Gastrocnemius medialis (tissue), 4 donors: Measurements from ENCODE around the gene DGCR2. TPM values are rescaled to one million over a fixed set of nuclear protein-coding genes. Genes with fewer than 3 reads are reported as not detected.

Experiments
- ATAC-seq, 2 donors: fragments of 150-250 bp; one replicate each; pipeline ENCODE4 v1.9.1; 2016
- DNase-seq, 2 donors: peaks; one replicate each; pipeline ENCODE4 v3.0.0-alpha.2; 2019
- H3K27ac ChIP-seq, 4 donors: fragments of 200-600 bp; sonication (generic); 1 replicate in 1 of 4; 2 replicates in 3 of 4; pipeline ENCODE4 v1.5.1; 2016 to 2018; ENCODE audit warnings: mild to moderate bottlenecking in 2 of 4, moderate library complexity in 1 of 4
- H3K27me3 ChIP-seq, 3 donors: fragments of 200-600 bp; sonication (generic) in 2 of 3; 1 replicate in 1 of 3; 2 replicates in 2 of 3; pipeline versions ENCODE4 v1.5.1 to v1.6.0; 2016 to 2019; ENCODE audit warnings: mild to moderate bottlenecking in 1 of 3, moderate library complexity in 1 of 3
- H3K36me3 ChIP-seq, 2 donors: fragments of 200-600 bp; sonication (generic) in 1 of 2; one replicate each; pipeline ENCODE4 v1.5.1; 2017 to 2018
- H3K4me1 ChIP-seq, 2 donors: fragments of 200-600 bp; sonication (generic) in 1 of 2; one replicate each; pipeline ENCODE4 v1.5.1; 2016 to 2017; ENCODE audit warnings: mild to moderate bottlenecking in 2 of 2
- H3K4me3 ChIP-seq, 4 donors: fragments of 200-600 bp; sonication (generic) in 3 of 4; 1 replicate in 1 of 4; 2 replicates in 3 of 4; pipeline ENCODE4 v1.5.1; 2016 to 2019; ENCODE audit warnings: mild to moderate bottlenecking in 2 of 4
- H3K9me3 ChIP-seq, 3 donors: fragments of 200-600 bp; sonication (generic) in 2 of 3; 1 replicate in 1 of 3; 2 replicates in 2 of 3; pipeline ENCODE4 v1.5.1; 2016 to 2019
- CTCF ChIP-seq, 5 experiments: fragments of 450-650 bp in 3 of 5; fragments of 200-600 bp in 2 of 5; sonication (generic) in 2 of 5; IDR thresholded peaks in 4 of 5; conservative IDR thresholded peaks in 1 of 5; 1 replicate in 4 of 5; 2 replicates in 1 of 5; pipeline ENCODE4 v1.5.1; 2016 to 2019; ENCODE audit warnings: antibody characterized with exemption in 5 of 5, mild to moderate bottlenecking in 3 of 5, moderate library complexity in 3 of 5
- POLR2A ChIP-seq, 2 donors: fragments of 450-650 bp; IDR thresholded peaks; one replicate each; pipeline ENCODE4 v1.6.1; 2017; ENCODE audit warnings: antibody characterized with exemption in 2 of 2, mild to moderate bottlenecking in 2 of 2, moderate library complexity in 2 of 2
- in situ Hi-C, 4 donors: fragments of 200-750 bp; cut with MboI; loops; one replicate each; pipeline versions ENCODE4 v1.15.0 to v1.8.0; 2017; ENCODE audit warnings: low sequenced_read_pairs in 4 of 4
- intact Hi-C: fragments of 100-400 bp; cut with DNase I; formaldehyde crosslinking; loops from one replicate; pipeline ENCODE4 v1.15.1; 2023; ENCODE audit warnings: low total_unique reads
- total RNA-seq, 4 donors: library from RNA; depleted of rRNA; stranded (reverse); fragments of >200 nt; gene quantifications; one replicate each; pipeline versions ENCODE4 v1.1.0 to v1.2.3, GENCODE V29; 2016

The DGCR2 gene
- total RNA-seq, 4 donors from 2014 or later, result 30.0 to 72.7 (median 43.5) TPM

GRCh38 chr22:19139001-19139356 is 16.8 kb upstream of the DGCR2 start:
- no peaks in the 10 kb centered on the region for H3K27me3 ChIP-seq
- H3K27ac ChIP-seq, result no peak overlapping the region
- TF ChIP-seq CTCF (IDR thresholded peaks at IDR 0.05 in 4 of 5, conservative IDR thresholded peaks at IDR 0.05 in 1 of 5) (no peak), POLR2A (IDR thresholded peaks at IDR 0.05) (no peak)
- H3K4me3 ChIP-seq, result no peak overlapping the region
- no peaks in the 10 kb centered on the region for H3K9me3 ChIP-seq
- peaks cover 0 to 77% of the 10 kb centered on the region in 2 donors for H3K36me3 ChIP-seq
- H3K4me1 ChIP-seq, result peaks cover 8 to 11% of the 10 kb centered on the region in 2 donors
- intact Hi-C loops (no loop called here), in situ Hi-C loops (loop anchor here in 1 of 4 donors (25.0 kb wide), 1 partner anchor 498 kb away; no protein-coding TSS in a partner anchor)
- no peak for ATAC-seq
- no peak for DNase-seq

- intact Hi-C loops (no loop called here), in situ Hi-C loops (loop anchor here in 1 of 4 donors (25.0 kb wide), 1 partner anchor 499 kb away; no protein-coding TSS in a partner anchor)
- Histone ChIP-seq H3K27me3 (no peaks in the 10 kb centered on the region), H3K36me3 (peaks cover 0 to 82% of the 10 kb centered on the region in 2 donors), H3K27ac (no peak overlapping the region), H3K4me3 (no peak overlapping the region), H3K4me1 (peaks cover 2 to 5% of the 10 kb centered on the region in 2 donors), H3K9me3 (no peaks in the 10 kb centered on the region)
- DNase-seq (no peak), ATAC-seq (no peak)
- TF ChIP-seq CTCF (IDR thresholded peaks at IDR 0.05 in 4 of 5, conservative IDR thresholded peaks at IDR 0.05 in 1 of 5) (no peak), POLR2A (IDR thresholded peaks at IDR 0.05) (no peak)
Observed at GRCh38 chr22:19138217-19139000, 16.2 kb upstream of the DGCR2 start.

GRCh38 chr22:19137384-19138216 is 15.4 kb upstream of the DGCR2 start:
- in situ Hi-C loops, result loop anchor here in 1 of 4 donors (25.0 kb wide), 1 partner anchor 500 kb away; no protein-coding TSS in a partner anchor
- H3K9me3 ChIP-seq, result no peaks in the 10 kb centered on the region
- H3K27me3 ChIP-seq, result no peaks in the 10 kb centered on the region
- no peak for TF ChIP-seq CTCF (IDR thresholded peaks at IDR 0.05 in 4 of 5, conservative IDR thresholded peaks at IDR 0.05 in 1 of 5)
- no peak for TF ChIP-seq POLR2A (IDR thresholded peaks at IDR 0.05)
- intact Hi-C loops, result no loop called here
- H3K4me3 ChIP-seq, result no peak overlapping the region
- ATAC-seq (no peak), DNase-seq (no peak)
- H3K27ac ChIP-seq, result no peak overlapping the region
- peaks cover 0 to 85% of the 10 kb centered on the region in 2 donors for H3K36me3 ChIP-seq
- peaks cover 0 to 3% of the 10 kb centered on the region in 2 donors for H3K4me1 ChIP-seq

GRCh38 chr22:19136915-19137314 is 14.7 kb upstream of the DGCR2 start:
- intact Hi-C loops, result no loop called here
- ATAC-seq (no peak), DNase-seq (no peak)
- TF ChIP-seq CTCF (IDR thresholded peaks at IDR 0.05 in 4 of 5, conservative IDR thresholded peaks at IDR 0.05 in 1 of 5) (no peak), POLR2A (IDR thresholded peaks at IDR 0.05) (no peak)
- peak overlapping the region in 1 of 4 donors; percentile 75 for H3K27ac ChIP-seq
- in situ Hi-C loops, result loop anchor here in 1 of 4 donors (25.0 kb wide), 1 partner anchor 500 kb away; no protein-coding TSS in a partner anchor
- peaks cover 0 to 78% of the 10 kb centered on the region in 2 donors for H3K36me3 ChIP-seq
- H3K9me3 ChIP-seq, result no peaks in the 10 kb centered on the region
- H3K27me3 ChIP-seq, result no peaks in the 10 kb centered on the region
- H3K4me3 ChIP-seq, result no peak overlapping the region
- H3K4me1 ChIP-seq, result peaks cover 0 to 3% of the 10 kb centered on the region in 2 donors
